Measurements from ENCODE around the gene FGD6.

FGD6 gene

GRCh38 chr12:95115641-95116040 is 101.6 kb downstream of the FGD6 start:
- H3K9me3 ChIP-seq (ENCODE audit: severe bottlenecking): no peaks in the 10 kb centered on the region
- H3K27ac ChIP-seq: no peak overlapping the region
- no peaks in the 10 kb centered on the region; the same call in none of the 2 replicates for H3K36me3 ChIP-seq
- H3K27me3 ChIP-seq (ENCODE audit: insufficient read depth, low read depth, severe bottlenecking): no peaks in the 10 kb centered on the region
- no peak for TF ChIP-seq CTCF (IDR thresholded peaks at IDR 0.05; ENCODE audit: low read depth, low read length)
- H3K4me3 ChIP-seq (ENCODE audit: low read depth, low read length): no peak overlapping the region
- DNase-seq: no peak

- no peak for TF ChIP-seq CTCF (IDR thresholded peaks at IDR 0.05; ENCODE audit: low read depth, low read length)
Measured at GRCh38 chr12:95114766-95115405, 102.4 kb downstream of the FGD6 start.

GRCh38 chr12:95107362-95107761 is 109.9 kb downstream of the FGD6 start:
- H3K4me3 ChIP-seq (ENCODE audit: low read depth, low read length): no peak overlapping the region
- no peak for DNase-seq
- no peak for TF ChIP-seq CTCF (IDR thresholded peaks at IDR 0.05; ENCODE audit: low read depth, low read length)
- H3K36me3 ChIP-seq: peaks cover 48% of the 10 kb centered on the region
- no peaks in the 10 kb centered on the region for H3K9me3 ChIP-seq (ENCODE audit: severe bottlenecking)
- H3K27me3 ChIP-seq (ENCODE audit: insufficient read depth, low read depth, severe bottlenecking): no peaks in the 10 kb centered on the region
- no peak overlapping the region for H3K27ac ChIP-seq

More at GRCh38 chr12:95114766-95115405, 102.4 kb downstream of the FGD6 start:
- Histone ChIP-seq H3K36me3 (no peaks in the 10 kb centered on the region; the same call in none of the 2 replicates), H3K9me3 (ENCODE audit: severe bottlenecking) (no peaks in the 10 kb centered on the region), H3K27me3 (ENCODE audit: insufficient read depth, low read depth, severe bottlenecking) (no peaks in the 10 kb centered on the region), H3K27ac (no peak overlapping the region), H3K4me3 (ENCODE audit: low read depth, low read length) (no peak overlapping the region)
- no peak for DNase-seq

GRCh38 chr12:95105540-95105939 is 111.7 kb downstream of the FGD6 start:
- Histone ChIP-seq H3K4me3 (ENCODE audit: low read depth, low read length) (no peak overlapping the region), H3K9me3 (ENCODE audit: severe bottlenecking) (no peaks in the 10 kb centered on the region), H3K36me3 (peaks cover 50% of the 10 kb centered on the region), H3K27ac (no peak overlapping the region), H3K27me3 (ENCODE audit: insufficient read depth, low read depth, severe bottlenecking) (no peaks in the 10 kb centered on the region)
- no peak for TF ChIP-seq CTCF (IDR thresholded peaks at IDR 0.05; ENCODE audit: low read depth, low read length)
- no peak for DNase-seq

GRCh38 chr12:95104919-95105452 is 112.3 kb downstream of the FGD6 start:
- no peak for DNase-seq
- no peak for TF ChIP-seq CTCF (IDR thresholded peaks at IDR 0.05; ENCODE audit: low read depth, low read length)
- Histone ChIP-seq H3K27me3 (ENCODE audit: insufficient read depth, low read depth, severe bottlenecking) (no peaks in the 10 kb centered on the region), H3K9me3 (ENCODE audit: severe bottlenecking) (no peaks in the 10 kb centered on the region), H3K27ac (no peak overlapping the region), H3K4me3 (ENCODE audit: low read depth, low read length) (no peak overlapping the region), H3K36me3 (peaks cover 52% of the 10 kb centered on the region)

Measured in WERI-Rb-1 (cell line).